SU-DHL-6 (cell line): ENCODE measurements around the gene WDR62.

Experiments
- H2AFZ ChIP-seq: fragments of 200-600 bp; sonication (generic); 2 replicates; pipeline ENCODE4 v1.6.1; 2014; ENCODE audit warnings: low read depth, mild to moderate bottlenecking, moderate library complexity, mixed read lengths, antibody characterized with exemption, low read length; ENCODE audit not compliant: severe bottlenecking
- H3F3A ChIP-seq: fragments of 200-600 bp; shearing (Covaris generic); 2 replicates; pipeline ENCODE4 v1.6.0; 2016; ENCODE audit warnings: antibody characterized with exemption, mild to moderate bottlenecking; ENCODE audit not compliant: insufficient read depth
- H3K27ac ChIP-seq: fragments of 200-600 bp; sonication (generic); 2 replicates; pipeline ENCODE4 v1.5.1; 2016; ENCODE audit warnings: low read depth, mild to moderate bottlenecking, low read length, moderate library complexity, mixed read lengths
- H3K27me3 ChIP-seq: fragments of 200-600 bp; sonication (generic), shearing (Covaris generic); 2 replicates; pipeline ENCODE4 v1.6.0; 2014; ENCODE audit warnings: mild to moderate bottlenecking, low read length
- H3K36me3 ChIP-seq: fragments of 200-600 bp; sonication (generic); 2 replicates; pipeline ENCODE4 v1.6.1; 2014; ENCODE audit warnings: mild to moderate bottlenecking, low read length, mixed read lengths
- H3K4me2 ChIP-seq: fragments of 300-600, 200-600 bp; shearing (Covaris generic), sonication (generic); 2 replicates; pipeline ENCODE4 v1.6.0; 2014; ENCODE audit warnings: low read length, low read depth, mild to moderate bottlenecking; ENCODE audit not compliant: poor library complexity, severe bottlenecking
- H3K4me3 ChIP-seq: fragments of 200-600 bp; sonication (generic); 2 replicates; pipeline ENCODE4 v1.5.1; 2014; ENCODE audit warnings: antibody characterized with exemption, low read length, mild to moderate bottlenecking, mixed read lengths; ENCODE audit not compliant: insufficient read depth, poor library complexity, severe bottlenecking
- H3K79me2 ChIP-seq: fragments of 200-600 bp; sonication (generic); 2 replicates; pipeline ENCODE4 v1.6.1; 2014; ENCODE audit warnings: mild to moderate bottlenecking, low read length, moderate library complexity; ENCODE audit not compliant: insufficient read depth
- H3K9ac ChIP-seq: fragments of 200-600 bp; sonication (generic); 2 replicates; pipeline ENCODE4 v1.7.0; 2014; ENCODE audit warnings: mild to moderate bottlenecking, low read length
- H3K9me2 ChIP-seq: fragments of 200-600 bp; sonication (generic); replicated peaks from 2 replicates; pipeline ENCODE4 v1.6.1; 2014; ENCODE audit warnings: low read length; ENCODE audit not compliant: insufficient read depth
- H3K9me3 ChIP-seq: fragments of 200-600 bp; sonication (generic); 2 replicates; pipeline ENCODE4 v1.6.1; 2014; ENCODE audit warnings: low read length, mixed read lengths; ENCODE audit not compliant: insufficient read depth
- H4K20me1 ChIP-seq: fragments of 200-600 bp; sonication (generic); 2 replicates; pipeline ENCODE4 v1.6.1; 2014; ENCODE audit warnings: low read depth, mild to moderate bottlenecking, antibody characterized with exemption, low read length, moderate library complexity, mixed read lengths
- CTCF ChIP-seq: fragments of 200-600 bp; sonication (generic); IDR thresholded peaks from one replicate; pipeline ENCODE4 v1.5.1; 2017; ENCODE audit warnings: antibody characterized with exemption, mild to moderate bottlenecking, low read length, moderate library complexity; ENCODE audit not compliant: insufficient read depth, poor library complexity, severe bottlenecking
- EZH2phosphoT487 ChIP-seq: fragments of 200-600 bp; sonication (generic), shearing (Covaris generic); conservative IDR thresholded peaks from 2 replicates; pipeline ENCODE4 v1.6.1; 2018; ENCODE audit warnings: mild to moderate bottlenecking, antibody characterized with exemption, low read length, moderate library complexity, mixed read lengths

Gene WDR62

GRCh38 chr19:36047835-36048234 lies 6.9 kb upstream of the WDR62 start:
- Histone ChIP-seq H3K4me3 (no peak overlapping the region), H3K4me2 (no peak overlapping the region), H3K9me2 (no peaks in the 10 kb centered on the region), H3K27me3 (no peaks in the 10 kb centered on the region), H3K79me2 (no peaks in the 10 kb centered on the region; the same call in 1 of the 2 replicates), H3K9ac (no peak overlapping the region), H3F3A (0 out of 2 replicates have a peak, but pooled peaks cover 4% of the 10 kb centered on the region), H4K20me1 (no peaks in the 10 kb centered on the region), H2AFZ (no peak overlapping the region), H3K9me3 (no peaks in the 10 kb centered on the region), H3K27ac (no peak overlapping the region), H3K36me3 (no peaks in the 10 kb centered on the region)
- TF ChIP-seq EZH2phosphoT487 = no peak
- no peak for TF ChIP-seq CTCF

- H3K27me3 ChIP-seq = no peaks in the 10 kb centered on the region
- no peaks in the 10 kb centered on the region; the same call in 1 of the 2 replicates for H3K79me2 ChIP-seq
- no peak overlapping the region for H3K4me3 ChIP-seq
- H4K20me1 ChIP-seq = no peaks in the 10 kb centered on the region
- H3K27ac ChIP-seq = no peak overlapping the region
- no peak overlapping the region for H3K4me2 ChIP-seq
- H2AFZ ChIP-seq = no peak overlapping the region
- no peaks in the 10 kb centered on the region for H3K36me3 ChIP-seq
- no peaks in the 10 kb centered on the region for H3K9me2 ChIP-seq
- no peaks in the 10 kb centered on the region for H3K9me3 ChIP-seq
- TF ChIP-seq CTCF = no peak
- no peak for TF ChIP-seq EZH2phosphoT487
- no peak overlapping the region for H3K9ac ChIP-seq
- peaks cover 14% of the 10 kb centered on the region for H3F3A ChIP-seq
Measured at GRCh38 chr19:36049080-36049698, 5.5 kb upstream of the WDR62 start.

GRCh38 chr19:36051236-36051635 lies 3.5 kb upstream of the WDR62 start:
- Histone ChIP-seq H3K9ac (no peak overlapping the region), H3K36me3 (no peaks in the 10 kb centered on the region), H4K20me1 (no peaks in the 10 kb centered on the region; the same call in 1 of the 2 replicates), H3K27ac (no peak overlapping the region), H3K9me2 (no peaks in the 10 kb centered on the region), H3F3A (peaks cover 14% of the 10 kb centered on the region), H2AFZ (no peak overlapping the region), H3K79me2 (peaks cover 15% of the 10 kb centered on the region), H3K4me2 (no peak overlapping the region), H3K4me3 (no peak overlapping the region), H3K9me3 (no peaks in the 10 kb centered on the region), H3K27me3 (no peaks in the 10 kb centered on the region)
- TF ChIP-seq CTCF (peak; percentile 47), EZH2phosphoT487 (no peak)
